ENCODE results near the gene RPL3.
A peak's percentile ranks its signal among the peaks of the same experiment; 100 is the strongest.

The RPL3 gene

GRCh38 chr22:39289533-39289932 lies 29.9 kb downstream of the RPL3 start:
- Histone ChIP-seq H3K27me3 (peaks cover 0 to 13% of the 10 kb centered on the region in 2 donors), H3K27ac (no peak overlapping the region), H3K36me3 (no peaks in the 10 kb centered on the region), H3K4me3 (no peak overlapping the region), H3K9me3 (peaks cover 0 to 8% (median 8%) of the 10 kb centered on the region in 3 donors), H3K4me1 (peaks cover 0 to 35% (median 16%) of the 10 kb centered on the region in 4 donors)
- no peak for DNase-seq
- intact Hi-C loops (cut with DNase I; ENCODE audit: low total_unique reads): no loop called here
- TF ChIP-seq CTCF (IDR thresholded peaks at IDR 0.05): no peak

GRCh38 chr22:39288135-39288898 lies 31.1 kb downstream of the RPL3 start:
- intact Hi-C loops (cut with DNase I; ENCODE audit: low total_unique reads): no loop called here
- H3K36me3 ChIP-seq: no peaks in the 10 kb centered on the region
- DNase-seq: no peak
- TF ChIP-seq CTCF (IDR thresholded peaks at IDR 0.05): no peak
- no peak overlapping the region for H3K27ac ChIP-seq
- H3K4me1 ChIP-seq: peaks cover 0 to 41% (median 23%) of the 10 kb centered on the region in 4 donors
- H3K4me3 ChIP-seq: no peak overlapping the region
- H3K27me3 ChIP-seq: peaks cover 0 to 13% of the 10 kb centered on the region in 2 donors
- peaks cover 0 to 11% (median 10%) of the 10 kb centered on the region in 3 donors for H3K9me3 ChIP-seq

GRCh38 chr22:39287076-39287725 lies 32.2 kb downstream of the RPL3 start:
- Histone ChIP-seq H3K27me3 (peaks cover 0 to 13% of the 10 kb centered on the region in 2 donors), H3K4me1 (peaks cover 0 to 43% (median 21%) of the 10 kb centered on the region in 4 donors), H3K9me3 (peaks cover 0 to 11% (median 10%) of the 10 kb centered on the region in 3 donors), H3K27ac (no peak overlapping the region), H3K4me3 (no peak overlapping the region), H3K36me3 (no peaks in the 10 kb centered on the region)
- DNase-seq: peak in 1 of 2 donors; percentile 47
- TF ChIP-seq CTCF (IDR thresholded peaks at IDR 0.05): no peak
- intact Hi-C loops (cut with DNase I; ENCODE audit: low total_unique reads): no loop called here

DNA sequence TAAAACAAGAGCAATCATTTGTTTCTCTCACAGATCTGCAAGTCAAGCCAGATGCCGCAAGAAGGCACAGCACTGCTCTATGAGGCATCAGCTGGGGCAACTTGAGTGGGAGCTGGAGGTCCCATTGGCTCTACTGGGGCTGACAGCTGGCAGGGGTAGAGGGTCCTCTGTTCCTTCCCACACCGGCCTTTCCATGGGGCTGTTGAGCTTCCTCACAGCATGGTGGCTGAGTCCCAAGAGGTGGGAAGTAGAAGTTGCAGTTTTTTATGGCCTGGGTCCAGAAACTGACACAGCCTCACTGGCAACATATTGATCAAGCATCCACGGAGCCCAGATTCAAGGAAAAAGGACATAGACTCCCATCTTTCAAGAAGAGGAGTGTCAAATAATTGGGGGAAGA lies 34.4 kb downstream of the RPL3 start:
- intact Hi-C loops (cut with DNase I; ENCODE audit: low total_unique reads): no loop called here
- peaks cover 0 to 11% (median 10%) of the 10 kb centered on the region in 3 donors for H3K9me3 ChIP-seq
- H3K36me3 ChIP-seq: no peaks in the 10 kb centered on the region
- no peak overlapping the region for H3K27ac ChIP-seq
- DNase-seq: no peak
- peaks cover 0 to 21% (median 10%) of the 10 kb centered on the region in 4 donors for H3K4me1 ChIP-seq
- H3K4me3 ChIP-seq: no peak overlapping the region
- no peak for TF ChIP-seq CTCF (IDR thresholded peaks at IDR 0.05)
- peaks cover 0 to 3% of the 10 kb centered on the region in 2 donors for H3K27me3 ChIP-seq

DNA sequence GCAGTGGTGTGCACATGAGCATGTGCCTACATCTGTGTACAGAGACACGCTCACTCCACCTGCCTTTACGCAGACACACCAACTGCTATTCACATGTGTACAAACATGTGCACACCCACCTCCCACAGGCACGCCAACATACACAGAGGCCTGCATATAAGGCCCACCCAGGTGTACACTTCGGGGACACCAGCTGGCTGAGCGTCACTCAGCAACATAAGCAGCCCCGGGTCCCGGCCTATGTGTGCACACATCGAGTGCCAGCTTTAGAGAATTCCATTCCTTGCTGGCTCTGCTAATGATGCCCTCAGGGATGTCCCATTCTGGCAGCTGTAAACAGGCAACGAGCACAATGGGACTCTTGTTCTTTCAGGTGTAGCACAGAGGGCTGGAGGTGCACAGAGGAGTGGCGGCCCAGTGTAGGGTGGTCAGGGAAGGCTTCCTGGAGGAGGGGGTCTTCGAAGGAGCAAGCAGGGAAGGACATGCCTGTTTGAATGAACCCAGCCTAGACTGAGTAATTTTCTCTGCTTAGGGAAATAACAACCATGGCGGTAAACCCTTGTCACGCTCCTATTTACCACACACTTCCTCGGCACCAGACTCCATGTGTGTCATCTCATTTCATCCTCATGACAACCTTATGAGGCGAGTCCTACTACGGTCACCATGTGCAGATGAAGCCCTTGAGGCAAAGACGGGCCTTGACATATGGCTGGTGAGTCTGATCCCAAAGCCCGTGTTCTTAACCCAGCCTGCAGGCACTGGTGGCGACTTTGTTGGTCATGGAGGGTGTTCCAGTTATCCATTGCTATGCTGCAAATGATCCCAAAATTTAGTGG lies 35.1 kb downstream of the RPL3 start:
- DNase-seq: no peak
- peaks cover 0 to 11% (median 10%) of the 10 kb centered on the region in 3 donors for H3K9me3 ChIP-seq
- H3K27ac ChIP-seq: no peak overlapping the region
- no peaks in the 10 kb centered on the region for H3K36me3 ChIP-seq
- peaks cover 0 to 19% (median 10%) of the 10 kb centered on the region in 4 donors for H3K4me1 ChIP-seq
- intact Hi-C loops (cut with DNase I; ENCODE audit: low total_unique reads): no loop called here
- peaks cover 0 to under 1% of the 10 kb centered on the region in 2 donors for H3K27me3 ChIP-seq
- no peak for TF ChIP-seq CTCF (IDR thresholded peaks at IDR 0.05)
- no peak overlapping the region for H3K4me3 ChIP-seq
